GM18868 (cell line): ENCODE data around the gene STXBP1.
"Not testable (repeated sequence)": the region's sequence is repeated elsewhere in the genome, so short reads cannot be mapped to it uniquely, and the experiment has no call there.

Experiments used
- ATAC-seq: cut with Tn5 transposase; IDR thresholded peaks from one replicate; pipeline ENCODE4 v1.9.1; 2021; ENCODE audit warnings: mild to moderate bottlenecking, moderate library complexity; ENCODE audit not compliant: unreplicated experiment

Gene STXBP1

GRCh38 chr9:127577194-127577593, 34.9 kb upstream of the STXBP1 start:
- not testable (repeated sequence) for ATAC-seq

GRCh38 chr9:127578627-127578951, 33.5 kb upstream of the STXBP1 start:
- no peak for ATAC-seq

GRCh38 chr9:127578952-127579853, 32.9 kb upstream of the STXBP1 start:
- ATAC-seq: no peak

GRCh38 chr9:127580366-127580765, 31.7 kb upstream of the STXBP1 start:
- ATAC-seq: no peak

- ATAC-seq: no peak
Observed at GRCh38 chr9:127580879-127581475, 31.1 kb upstream of the STXBP1 start.

GRCh38 chr9:127584474-127584805, 27.6 kb upstream of the STXBP1 start:
- ATAC-seq: not testable (repeated sequence)

GRCh38 chr9:127585161-127585819, 26.8 kb upstream of the STXBP1 start:
- no peak for ATAC-seq

- ATAC-seq: no peak
Observed at GRCh38 chr9:127586096-127586495, 26.0 kb upstream of the STXBP1 start.

GRCh38 chr9:127586537-127586936, 25.5 kb upstream of the STXBP1 start:
- no peak for ATAC-seq

- ATAC-seq: no peak
Observed at GRCh38 chr9:127587966-127588365, 24.1 kb upstream of the STXBP1 start.

GRCh38 chr9:127588740-127589506, 23.2 kb upstream of the STXBP1 start:
- no peak for ATAC-seq

- ATAC-seq: no peak
Observed at GRCh38 chr9:127589955-127590370, 22.1 kb upstream of the STXBP1 start.

GRCh38 chr9:127595611-127596010, 16.5 kb upstream of the STXBP1 start:
- no peak for ATAC-seq

- no peak for ATAC-seq
Observed at GRCh38 chr9:127598839-127599549, 13.1 kb upstream of the STXBP1 start.

GRCh38 chr9:127599550-127599891, 12.6 kb upstream of the STXBP1 start:
- ATAC-seq: no peak

- ATAC-seq: no peak
Observed at GRCh38 chr9:127603226-127603625, 8.9 kb upstream of the STXBP1 start.

GRCh38 chr9:127606043-127606442, 6.0 kb upstream of the STXBP1 start:
- ATAC-seq: no peak

- ATAC-seq: no peak
Observed at GRCh38 chr9:127608104-127608966, 3.7 kb upstream of the STXBP1 start.

GRCh38 chr9:127611603-127611898, 526 bp upstream of the STXBP1 start:
- no peak for ATAC-seq

- ATAC-seq: no peak
Observed at GRCh38 chr9:127612939-127613582, 984 bp downstream of the STXBP1 start.
